HCT116 (cell line): ENCODE measurements around the gene FOXK2. TPM values are rescaled to one million over a fixed set of nuclear protein-coding genes. Genes with fewer than 3 reads are reported as not detected.
A peak's percentile ranks its signal among the peaks of the same experiment; 100 is the strongest.

Experiments used
- ATAC-seq: fragments of 200-7000 bp; cut with Tn5 transposase; 2 replicates; pipeline ENCODE4 v1.9.1; 2020; ENCODE audit warnings: mild to moderate bottlenecking, moderate library complexity
- BruUV-seq: library from RNA; stranded (reverse); fragments of 400-500 nt; replicated peaks from 2 replicates; lab custom pipeline; 2021; lab: Mats Ljungman, UMichigan
- CTCF ChIA-PET: fragments of 300-600 bp; sonication (Branson Sonifier 250); formaldehyde crosslinking; loops from one replicate; lab custom pipeline; 2021; ENCODE audit warnings: antibody characterized with exemption; lab: Charles Lee
- POLR2A ChIA-PET: fragments of 300-600, 350-600 bp; sonication (Branson Sonifier 250); formaldehyde crosslinking; loops from one replicate; lab custom pipeline; 2021; ENCODE audit warnings: antibody characterized with exemption; lab: Charles Lee
- RAD21 ChIA-PET, 2 experiments: fragments of 300-600 bp; sonication (Branson Sonifier 250); formaldehyde crosslinking; loops; one replicate each; lab custom pipeline; 2023; ENCODE audit warnings: low total read pairs in 2 of 2; ENCODE audit not compliant: uncharacterized antibody in 2 of 2, unreplicated experiment in 2 of 2, low non-redundant PET in 1 of 2; lab: Charles Lee
- DNase-seq: peaks from one replicate; pipeline ENCODE4 v3.0.0-alpha.2; 2010; ENCODE audit warnings: low read depth, low spot score
- H2AFZ ChIP-seq: fragments of 200-600 bp; shearing (Covaris generic), sonication (generic); 2 replicates; pipeline ENCODE4 v1.6.1; 2017; ENCODE audit warnings: low read depth, mixed run types, mixed read lengths, antibody characterized with exemption, low read length; ENCODE audit not compliant: poor library complexity, severe bottlenecking
- H3K27ac ChIP-seq: 2 replicates; pipeline ENCODE4 v1.5.1; 2012; ENCODE audit warnings: low read depth, low read length
- H3K27me3 ChIP-seq: fragments of 200-600 bp; sonication (generic); 2 replicates; pipeline ENCODE4 v1.6.1; 2016; ENCODE audit warnings: mixed run types, low read length, mixed read lengths; ENCODE audit not compliant: insufficient read depth
- H3K36me3 ChIP-seq, 2 experiments: fragments of 200-500 bp in 1 of 2; fragments of 200-600 bp in 1 of 2; sonication (Bioruptor generic) in 1 of 2; sonication (generic) in 1 of 2; 2 replicates each; pipeline versions ENCODE4 v1.5.1 to v1.6.1; 2014 to 2016; ENCODE audit warnings: low read length in 2 of 2, inconsistent platforms in 1 of 2, mixed read lengths in 1 of 2, mixed run types in 1 of 2; ENCODE audit not compliant: insufficient read depth in 2 of 2, control insufficient read depth in 1 of 2
- H3K4me1 ChIP-seq, 2 experiments: fragments of 200-600 bp in 1 of 2; sonication (generic) in 1 of 2; 2 replicates each; pipeline versions ENCODE4 v1.5.1 to v1.6.1; 2012 to 2017; ENCODE audit warnings: low read length in 2 of 2, inconsistent platforms in 1 of 2, mild to moderate bottlenecking in 1 of 2, mixed read lengths in 1 of 2, mixed run types in 1 of 2, moderate library complexity in 1 of 2; ENCODE audit not compliant: insufficient read depth in 2 of 2, control insufficient read depth in 1 of 2
- H3K4me2 ChIP-seq: fragments of 200-600 bp; sonication (generic); 2 replicates; pipeline ENCODE4 v1.6.1; 2017; ENCODE audit warnings: mixed run types, low read length, mixed read lengths
- H3K4me3 ChIP-seq, 2 experiments: fragments of 200-600 bp in 1 of 2; sonication (generic) in 1 of 2; replicated peaks in 1 of 2; 2 replicates each; pipeline ENCODE4 v1.5.1; 2011 to 2016; ENCODE audit warnings: low read length in 2 of 2, control low read depth in 1 of 2, low read depth in 1 of 2, mild to moderate bottlenecking in 1 of 2, mixed read lengths in 1 of 2, mixed run types in 1 of 2
- H3K79me2 ChIP-seq: fragments of 200-600 bp; sonication (generic); 2 replicates; pipeline ENCODE4 v1.6.1; 2017; ENCODE audit warnings: mild to moderate bottlenecking, mixed run types, low read length, moderate library complexity, mixed read lengths; ENCODE audit not compliant: insufficient read depth
- H3K9ac ChIP-seq: fragments of 200-600 bp; sonication (generic); 2 replicates; pipeline ENCODE4 v1.6.1; 2016; ENCODE audit warnings: low read length, mixed read lengths
- H3K9me2 ChIP-seq: fragments of 200-600 bp; sonication (generic), shearing (Covaris generic); 2 replicates; pipeline ENCODE4 v1.6.1; 2017; ENCODE audit warnings: mixed run types, mild to moderate bottlenecking, moderate library complexity; ENCODE audit not compliant: insufficient read depth
- H3K9me3 ChIP-seq, 2 experiments: fragments of 200-500 bp in 1 of 2; fragments of 200-600 bp in 1 of 2; sonication (Bioruptor generic) in 1 of 2; sonication (generic) in 1 of 2; 2 replicates each; pipeline ENCODE4 v1.6.1; 2014 to 2017; ENCODE audit warnings: low read length in 2 of 2, mixed read lengths in 2 of 2, inconsistent platforms in 1 of 2, low read depth in 1 of 2, mild to moderate bottlenecking in 1 of 2, mixed run types in 1 of 2, moderate library complexity in 1 of 2; ENCODE audit not compliant: control insufficient read depth in 1 of 2, insufficient read depth in 1 of 2
- H4K20me1 ChIP-seq: fragments of 200-600 bp; sonication (generic), shearing (Covaris generic); 2 replicates; pipeline ENCODE4 v1.6.1; 2017; ENCODE audit warnings: mixed run types, mild to moderate bottlenecking, moderate library complexity; ENCODE audit not compliant: insufficient read depth
- ATF3 ChIP-seq: IDR thresholded peaks from 2 replicates; pipeline ENCODE4 v1.6.1; 2012
- CBX3 ChIP-seq: IDR thresholded peaks from 2 replicates; pipeline ENCODE4 v1.6.1; 2012; ENCODE audit warnings: low read depth
- EZH2phosphoT487 ChIP-seq: fragments of 200-600 bp; IDR thresholded peaks from 2 replicates; pipeline ENCODE4 v1.6.1; 2018; ENCODE audit warnings: antibody characterized with exemption, borderline replicate concordance
- MAX ChIP-seq: IDR thresholded peaks from 2 replicates; pipeline ENCODE4 v1.6.1; 2012
- POLR2A ChIP-seq: IDR thresholded peaks from 2 replicates; pipeline ENCODE4 v1.7.0; 2011; ENCODE audit warnings: borderline replicate concordance; ENCODE audit not compliant: insufficient read depth, insufficient read length; ENCODE audit errors: extremely low read depth
- POLR2AphosphoS5 ChIP-seq: IDR thresholded peaks from 2 replicates; pipeline ENCODE4 v1.6.1; 2011; ENCODE audit warnings: mild to moderate bottlenecking, low read depth, low read length, moderate library complexity
- RAD21 ChIP-seq: IDR thresholded peaks from 2 replicates; pipeline ENCODE4 v1.6.1; 2012; ENCODE audit warnings: low read depth, mild to moderate bottlenecking
- REST ChIP-seq: IDR thresholded peaks from 2 replicates; pipeline ENCODE4 v1.6.1; 2012; ENCODE audit warnings: low read depth
- SP1 ChIP-seq: IDR thresholded peaks from 2 replicates; pipeline ENCODE4 v1.6.1; 2012; ENCODE audit warnings: low read depth
- SRF ChIP-seq: IDR thresholded peaks from 2 replicates; pipeline ENCODE4 v1.6.1; 2012; ENCODE audit warnings: low read depth
- TCF7L2 ChIP-seq: IDR thresholded peaks from 2 replicates; pipeline ENCODE4 v1.7.0; 2011; ENCODE audit warnings: borderline replicate concordance, inconsistent platforms; ENCODE audit not compliant: insufficient read depth, insufficient read length; ENCODE audit errors: extremely low read depth
- ZBTB33 ChIP-seq: IDR thresholded peaks from 2 replicates; pipeline ENCODE4 v1.6.1; 2011; ENCODE audit warnings: mild to moderate bottlenecking, low read length, moderate library complexity; ENCODE audit not compliant: insufficient replicate concordance; ENCODE audit errors: extremely low read depth
- ZFX ChIP-seq: fragments of 450-650 bp; IDR thresholded peaks from 2 replicates; pipeline ENCODE4 v1.6.1; 2017
- ZNF274 ChIP-seq: fragments of 200-500 bp; sonication (Bioruptor generic); IDR thresholded peaks from 2 replicates; pipeline ENCODE4 v1.6.1; 2014; ENCODE audit warnings: mild to moderate bottlenecking, low read depth, low read length, inconsistent platforms
- intact Hi-C: fragments of 100-400 bp; cut with micrococcal nuclease; formaldehyde crosslinking; loops from 2 replicates; pipeline ENCODE4 v1.10.0; 2022
- total RNA-seq: library from RNA; stranded (reverse); gene quantifications from one replicate; pipeline ENCODE4 v1.2.1, GENCODE V29; 2021; ENCODE audit not compliant: unreplicated experiment

FOXK2 gene
- total RNA-seq, 1 experiment from 2014 or later, result 122 TPM

- TF ChIP-seq ZBTB33 (no peak), EZH2phosphoT487 (no peak), POLR2A (no peak), ZFX (no peak), CBX3 (no peak)
Observed at GRCh38 chr17:82598256-82599119, 79.0 kb downstream of the FOXK2 start (continued).

- H3K4me3 ChIP-seq, result no peak overlapping the region
- ChIA-PET CTCF (no interaction called here), POLR2A (no interaction called here), RAD21 (no interaction called here)
- intact Hi-C loops, result no loop called here
- no peaks in the 10 kb centered on the region for H3K9me3 ChIP-seq
- BruUV-seq, result no TSS peak
- ATAC-seq (0 out of 2 replicates have a peak, but pooled peaks have one; percentile 12), DNase-seq (no peak)
- no peaks in the 10 kb centered on the region for H3K27me3 ChIP-seq
- H3K27ac ChIP-seq, result no peak overlapping the region; the same call in 1 of the 2 replicates
- H3K9me2 ChIP-seq, result no peaks in the 10 kb centered on the region
- no peaks in the 10 kb centered on the region for H4K20me1 ChIP-seq
- H3K4me2 ChIP-seq, result no peak overlapping the region
- no peak overlapping the region for H2AFZ ChIP-seq
- no peak overlapping the region for H3K9ac ChIP-seq
- H3K36me3 ChIP-seq, result peaks cover 62 to 86% of the 10 kb centered on the region in 2 experiments
- no peaks in the 10 kb centered on the region for H3K4me1 ChIP-seq
- H3K79me2 ChIP-seq, result peaks cover 68% of the 10 kb centered on the region
- TF ChIP-seq CBX3 (no peak), ZNF274 (no peak), MAX (no peak), SRF (no peak), POLR2AphosphoS5 (no peak), TCF7L2 (no peak), SP1 (no peak), ATF3 (no peak), RAD21 (no peak), REST (no peak)
Observed at GRCh38 chr17:82599674-82600661, 80.4 kb downstream of the FOXK2 start.
